Stimulated activated CD8-positive, alpha-beta memory T cell treated with anti-CD3 and anti-CD28 coated beads, Interleukin-7, amount 100 ng/mL, for 24 hours (primary cell): ENCODE results near the gene UST.
"Not testable (repeated sequence)": the region's sequence is repeated elsewhere in the genome, so short reads cannot be mapped to it uniquely, and the experiment has no call there.

Source experiments
- DNase-seq: peaks from one replicate; pipeline ENCODE4 v3.0.0-alpha.2; 2020; ENCODE audit warnings: low read depth

UST gene

GRCh38 chr6:148765898-148766808, 19.3 kb downstream of the UST start:
- DNase-seq, result no peak

DNA sequence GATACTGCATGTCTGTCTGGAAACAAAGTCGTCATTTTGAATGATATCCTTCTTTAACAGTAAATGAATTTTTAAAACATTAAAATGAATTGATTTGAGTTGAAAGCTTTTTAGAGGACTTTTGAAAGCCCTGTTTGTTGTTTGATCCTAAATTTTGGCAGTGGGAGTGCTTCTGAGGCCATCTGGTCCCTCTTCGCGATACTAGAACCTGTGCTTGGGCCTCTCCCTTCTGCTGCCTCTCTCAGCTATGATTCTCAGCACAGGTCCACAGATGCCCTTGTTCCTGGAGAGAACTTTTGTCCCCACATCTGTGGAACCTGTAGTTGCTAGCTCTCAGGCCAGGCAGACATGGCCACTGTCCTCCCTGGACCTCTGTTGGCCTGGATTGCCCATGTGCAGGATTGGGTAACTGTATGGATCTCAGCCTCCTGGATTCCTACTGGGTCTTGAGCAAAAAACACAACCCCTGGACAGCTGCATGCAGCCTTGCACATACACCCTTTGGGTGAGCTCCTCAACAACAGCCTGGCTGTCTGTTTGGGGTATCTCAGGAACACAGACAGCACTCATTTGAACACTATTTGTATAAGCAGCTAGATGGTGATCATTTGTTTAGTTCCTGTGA, 21.9 kb downstream of the UST start:
- no peak for DNase-seq

GRCh38 chr6:148769304-148769968, 22.6 kb downstream of the UST start:
- DNase-seq, result no peak

- no peak for DNase-seq
Measured at GRCh38 chr6:148770408-148771211, 23.8 kb downstream of the UST start.

DNA sequence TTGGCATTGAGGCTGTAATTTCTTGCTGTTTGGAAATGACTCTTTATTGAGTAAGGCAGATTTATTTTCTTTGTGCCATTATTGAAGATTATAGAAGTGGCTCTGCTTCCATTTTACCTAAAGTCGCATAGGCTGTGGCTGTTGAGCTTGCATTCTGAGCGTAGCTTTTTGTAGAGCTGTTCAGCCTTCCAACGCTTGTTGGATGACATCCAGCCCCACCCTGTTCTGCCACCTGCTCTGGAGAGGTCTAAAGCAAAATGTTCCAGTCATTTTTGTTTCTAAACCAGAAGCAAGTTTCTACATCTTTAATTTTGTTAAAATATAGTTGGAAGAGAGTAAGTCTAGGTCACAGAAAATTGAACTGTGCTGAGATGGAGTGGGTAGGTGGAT, 24.4 kb downstream of the UST start:
- DNase-seq, result no peak

GRCh38 chr6:148771896-148772554, 25.2 kb downstream of the UST start:
- DNase-seq, result no peak

DNA sequence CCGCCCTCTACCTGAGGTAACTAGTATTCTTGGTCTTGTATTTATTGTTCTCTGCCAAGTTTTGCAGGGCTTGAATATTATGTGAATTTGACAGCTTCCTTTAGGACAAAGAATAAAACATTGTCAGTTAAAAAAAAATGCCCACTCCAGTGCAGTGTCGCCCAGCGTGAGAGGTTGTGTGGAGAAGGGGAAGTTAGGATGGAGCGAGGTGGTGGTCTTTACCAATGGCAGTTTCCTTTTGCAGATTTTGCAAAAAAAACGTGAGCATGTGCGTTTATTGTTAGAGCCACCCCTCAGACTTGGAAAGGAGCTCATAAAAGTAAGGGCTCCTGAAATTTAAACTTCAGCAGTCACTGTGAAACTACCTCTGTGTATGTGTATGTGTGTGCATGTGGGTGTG, 28.3 kb downstream of the UST start:
- no peak for DNase-seq

GRCh38 chr6:148776321-148777308, 29.8 kb downstream of the UST start:
- DNase-seq, result no peak

DNA sequence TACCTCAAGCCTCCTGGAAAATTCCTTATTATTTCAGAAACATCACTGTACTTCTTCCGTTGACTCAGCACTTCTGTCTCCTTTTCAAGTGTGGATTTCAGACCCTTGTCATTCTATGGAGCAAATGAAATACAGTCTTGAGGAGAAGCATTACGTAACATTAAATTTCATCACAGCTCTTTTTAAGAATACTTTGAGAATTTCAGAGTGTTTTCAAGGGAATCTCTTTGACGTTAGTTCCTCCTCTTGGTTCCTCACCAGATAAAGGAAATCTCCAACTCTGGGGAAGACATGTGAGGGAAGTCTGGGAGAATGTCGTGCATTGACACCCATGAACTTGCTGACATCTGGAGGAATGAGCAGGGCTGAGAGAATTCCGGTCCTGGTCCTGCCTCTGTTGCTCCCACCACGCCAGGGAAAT, 32.3 kb downstream of the UST start:
- no peak for DNase-seq

DNA sequence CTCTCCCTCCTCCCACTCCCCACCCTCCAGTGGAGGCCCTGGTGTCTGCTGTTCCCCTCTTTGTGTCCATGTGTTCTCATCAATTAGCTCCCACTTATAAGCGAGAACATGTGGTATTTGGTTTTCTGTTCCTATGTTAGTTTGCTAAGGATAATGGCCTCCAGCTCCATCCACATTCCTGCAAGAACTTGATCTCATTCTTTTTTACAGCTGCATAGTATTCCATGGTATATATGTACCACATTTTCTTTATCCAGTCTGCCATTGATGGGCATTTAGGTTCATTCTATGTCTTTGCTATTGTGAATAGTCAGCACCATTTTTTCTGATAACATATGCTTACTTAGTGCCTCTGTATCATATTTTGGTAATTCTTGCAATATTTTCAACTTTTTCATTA, 33.6 kb downstream of the UST start:
- DNase-seq, result not testable (repeated sequence)

- DNase-seq, result no peak
Measured at GRCh38 chr6:148780918-148781436, 34.1 kb downstream of the UST start.

GRCh38 chr6:148789948-148790347, 43.1 kb downstream of the UST start:
- no peak for DNase-seq

DNA sequence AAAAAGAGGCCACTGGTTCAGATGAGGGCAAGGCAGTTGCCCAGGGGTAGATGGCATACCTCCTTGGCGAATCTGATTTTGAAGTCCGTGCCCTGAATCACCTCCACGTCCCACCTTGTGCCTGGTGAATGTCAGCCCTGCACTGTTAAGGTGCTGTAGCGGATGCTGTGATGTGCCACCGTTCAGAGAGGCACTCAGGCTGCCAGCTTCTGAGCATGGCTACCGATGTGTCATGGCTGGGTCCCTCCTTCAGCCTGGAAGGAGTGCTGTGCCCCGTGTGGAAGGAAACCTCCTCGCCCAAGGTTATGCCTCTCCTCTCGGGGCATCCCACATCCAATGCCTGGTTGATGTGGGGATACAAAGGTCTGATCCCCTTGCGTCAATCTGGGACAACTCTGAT, 43.6 kb downstream of the UST start:
- DNase-seq, result no peak

GRCh38 chr6:148790817-148791216, 44.0 kb downstream of the UST start:
- DNase-seq, result no peak

- no peak for DNase-seq
Measured at GRCh38 chr6:148791372-148791771, 44.5 kb downstream of the UST start.

DNA sequence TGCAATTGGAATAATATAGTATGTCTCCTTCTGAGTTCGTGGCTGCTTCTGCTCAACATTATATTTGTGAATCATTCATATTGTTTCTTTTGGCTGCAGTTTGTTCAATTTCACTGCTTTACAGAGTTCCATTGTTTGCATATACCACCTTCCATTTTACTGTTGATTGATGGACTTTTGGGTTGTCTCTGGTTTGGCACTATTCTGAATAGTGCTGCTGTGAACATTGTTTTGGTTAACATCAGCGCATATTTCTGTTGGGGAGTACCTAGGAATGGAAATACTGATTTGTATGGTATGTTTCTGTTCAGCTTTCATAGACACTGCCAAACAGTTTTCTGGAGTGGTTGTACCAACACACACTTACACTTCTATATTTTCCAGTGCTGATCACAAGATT, 46.9 kb downstream of the UST start:
- no peak for DNase-seq

- no peak for DNase-seq
Measured at GRCh38 chr6:148794797-148795196, 48.0 kb downstream of the UST start.

GRCh38 chr6:148795563-148795962, 48.7 kb downstream of the UST start:
- DNase-seq, result no peak

GRCh38 chr6:148799647-148800046, 52.8 kb downstream of the UST start:
- DNase-seq, result no peak

- no peak for DNase-seq
Measured at GRCh38 chr6:148800536-148800935, 53.7 kb downstream of the UST start.
